ENCODE results near the gene PLA2G2E.
A peak's percentile ranks its signal among the peaks of the same experiment; 100 is the strongest.

Gene PLA2G2E

DNA sequence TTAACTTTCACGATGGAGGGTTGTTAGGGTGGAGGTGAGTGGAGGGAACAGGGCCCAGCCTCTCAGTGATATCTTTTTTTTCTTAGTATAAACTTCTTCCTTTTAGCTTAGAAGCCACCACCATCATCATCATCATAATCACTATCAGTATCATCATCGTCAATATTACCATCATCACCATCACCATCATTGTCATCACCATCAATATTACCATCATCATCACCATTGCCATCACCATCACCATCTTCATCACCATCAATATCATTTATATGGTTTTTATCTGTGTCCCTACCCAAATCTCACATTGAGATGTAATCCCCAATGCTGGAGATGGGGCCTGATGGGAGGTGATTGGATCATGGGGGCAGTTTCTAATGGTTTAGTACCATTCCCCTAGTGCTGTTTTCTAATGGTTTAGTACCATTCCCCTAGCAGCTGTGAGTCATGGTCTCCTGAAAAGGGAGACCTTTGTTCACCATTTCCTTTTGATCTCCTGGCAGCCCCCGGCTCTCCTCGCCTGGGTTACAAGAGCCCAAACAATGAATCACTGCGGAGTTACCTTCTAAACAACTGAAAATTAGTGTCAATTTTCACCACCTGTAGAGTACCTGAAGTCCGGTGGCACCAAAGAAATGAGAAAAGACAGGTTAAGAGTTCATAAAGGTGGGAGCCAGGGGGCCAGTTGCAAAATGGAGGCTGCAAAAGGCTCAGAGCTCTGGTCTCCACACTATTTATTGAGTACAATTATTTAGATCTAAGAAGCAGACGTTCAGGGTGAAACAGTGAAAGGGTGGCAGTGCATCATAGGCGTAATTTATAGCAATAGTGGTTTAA lies 3.1 kb upstream of the PLA2G2E start:
- no peak for DNase-seq

DNA sequence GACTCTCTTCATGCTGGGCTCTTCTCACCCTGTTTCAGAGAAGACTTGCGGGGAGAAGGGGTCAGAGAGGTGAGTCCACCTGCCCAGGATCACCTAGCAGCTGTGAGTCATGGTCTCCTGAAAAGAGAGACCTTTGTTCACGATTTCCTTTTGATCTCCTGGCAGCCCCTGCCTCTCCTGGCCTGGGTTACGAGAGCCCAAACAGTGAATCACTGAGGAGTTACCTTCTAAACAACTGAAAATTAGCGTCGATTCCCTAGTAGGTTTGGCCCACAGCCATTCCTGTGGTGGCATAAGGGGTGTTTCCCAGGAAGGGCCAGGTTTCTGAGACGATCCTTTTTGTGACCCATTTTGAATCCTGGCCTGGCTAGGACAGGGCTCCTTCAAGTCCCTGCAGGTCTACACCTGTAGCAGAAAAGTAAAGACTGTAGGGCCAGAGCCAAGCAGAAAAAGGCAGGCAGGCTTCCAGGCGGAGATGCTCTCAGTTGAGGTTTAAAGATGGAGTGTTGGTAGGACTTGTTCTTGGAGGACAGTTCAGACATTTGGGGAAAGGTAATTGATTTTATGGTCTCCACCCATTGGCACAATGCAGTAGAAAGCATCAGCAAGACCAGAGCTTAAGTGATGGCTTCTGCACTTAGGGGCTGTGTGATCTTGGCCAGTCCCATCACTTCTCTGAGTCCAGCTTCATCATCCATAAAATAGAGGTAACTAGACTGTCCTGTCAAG lies 2.1 kb upstream of the PLA2G2E start:
- DNase-seq: no peak

DNA sequence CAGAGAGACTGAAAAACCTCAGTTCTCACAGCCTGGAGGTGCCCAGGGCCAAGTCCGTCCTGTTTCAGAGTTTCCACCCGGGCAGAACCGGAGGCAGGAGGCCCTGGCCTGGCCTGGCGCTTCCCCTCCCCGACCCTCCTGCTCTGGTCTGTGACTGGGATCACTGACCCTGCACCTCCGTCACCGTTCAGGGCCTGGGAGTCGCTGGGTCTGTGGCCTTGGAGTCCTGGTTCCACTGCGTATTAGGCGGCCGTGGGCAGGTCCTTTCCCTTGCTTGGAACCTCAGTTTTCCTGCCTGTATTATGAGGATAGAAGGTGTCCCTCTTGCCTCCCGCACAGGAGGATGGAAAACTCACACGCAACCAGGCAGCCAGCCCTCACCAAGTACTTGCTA lies 533 bp upstream of the PLA2G2E start:
- DNase-seq: no peak

DNA sequence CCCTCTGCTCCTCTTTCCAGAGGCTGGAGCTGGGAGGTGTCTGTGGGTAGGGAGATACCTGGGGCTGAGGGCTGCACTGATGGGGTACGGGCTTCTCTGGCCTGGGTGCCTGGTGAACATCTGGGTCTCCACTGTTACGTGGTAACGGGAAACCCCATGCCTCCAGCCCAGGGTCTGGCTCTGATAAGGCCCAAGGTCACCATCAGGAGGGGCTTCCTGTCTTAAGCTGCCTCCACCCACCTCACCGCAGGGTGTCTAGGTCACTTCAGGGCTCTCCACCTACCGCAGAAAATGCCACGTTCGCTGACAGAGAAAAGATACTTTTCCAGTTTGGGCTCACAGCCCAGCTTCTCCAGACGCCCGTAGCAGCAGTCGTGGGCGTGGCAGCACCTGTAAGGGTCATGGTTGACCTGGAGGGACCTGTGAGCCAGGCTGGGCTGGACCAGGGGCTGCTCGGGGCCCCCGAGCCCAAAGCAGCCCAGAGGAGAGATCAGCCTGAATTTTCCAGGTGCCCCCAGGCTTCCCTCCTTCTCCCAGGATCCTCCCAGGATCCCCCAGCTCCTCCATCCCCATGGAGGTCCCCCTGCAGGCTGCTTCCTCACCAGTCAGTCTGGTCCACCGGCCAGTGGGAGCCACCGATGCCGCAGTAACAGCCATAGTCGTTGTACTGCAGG lies 1.3 kb downstream of the PLA2G2E start:
- DNase-seq: no peak

DNA sequence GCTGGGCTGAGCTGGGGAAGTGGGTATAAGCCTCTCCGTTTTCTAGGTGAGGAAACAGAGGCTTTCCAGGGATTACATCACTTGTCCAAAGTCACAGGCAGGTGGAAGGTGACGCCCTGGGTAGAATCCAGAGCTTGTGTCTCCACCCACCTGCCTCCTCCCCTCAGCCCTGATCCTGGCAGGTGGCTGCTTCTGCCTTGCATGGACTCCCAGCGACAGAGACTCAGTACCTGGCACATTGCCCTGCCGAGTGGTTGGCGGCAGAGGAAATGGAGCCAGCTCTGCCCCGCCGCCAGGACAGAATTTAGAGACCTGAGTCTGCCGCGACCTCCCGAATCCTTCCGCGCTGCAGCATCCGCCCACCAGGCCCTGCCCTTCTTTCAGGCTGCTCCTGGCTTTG lies 2.1 kb downstream of the PLA2G2E start:
- DNase-seq: no peak

GRCh38 chr1:19920132-19920710 lies 3.2 kb downstream of the PLA2G2E start:
- DNase-seq: no peak

- DNase-seq: peak; percentile 81
These were observed 5.4 kb downstream of the PLA2G2E start for GRCh38 chr1:19918057-19918456.

DNA sequence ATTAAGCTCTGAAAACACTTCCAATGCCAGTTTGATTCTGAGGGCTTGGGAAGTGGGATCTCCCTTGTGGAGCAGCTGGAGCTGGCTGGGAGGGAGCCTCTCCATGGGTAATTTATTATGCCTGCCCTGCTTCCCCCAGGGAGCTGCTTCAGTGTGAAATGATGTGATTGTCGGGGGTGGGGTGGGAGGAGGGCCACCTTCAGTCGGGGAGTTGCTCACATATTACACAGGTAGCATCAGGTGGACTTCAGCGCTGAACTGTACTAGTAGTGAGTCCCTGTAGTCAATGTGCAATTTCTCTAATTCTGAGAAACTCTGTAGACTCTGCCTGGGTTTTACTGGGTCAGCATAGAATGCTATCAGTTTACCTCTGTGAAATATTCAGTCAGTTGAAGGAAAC lies 12.8 kb downstream of the PLA2G2E start:
- no peak for DNase-seq

DNA sequence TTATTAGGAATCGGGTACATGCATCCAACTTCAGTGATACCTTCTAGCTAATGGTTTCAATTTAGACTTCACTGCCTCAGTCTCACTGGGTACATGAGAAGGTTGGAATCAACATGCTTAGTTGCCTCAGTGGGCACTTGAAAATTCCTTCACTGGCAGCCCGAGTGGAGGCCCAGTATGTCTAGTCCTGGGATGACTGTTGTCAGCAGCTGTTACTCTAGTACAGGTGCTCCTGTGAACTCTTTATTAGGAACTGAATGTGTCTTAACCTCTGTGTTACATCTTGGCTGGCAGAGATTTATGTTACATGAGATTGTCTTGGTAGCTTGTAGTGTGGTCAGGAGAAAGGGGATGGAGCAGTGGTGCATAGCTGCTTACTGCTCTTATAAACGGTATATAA lies 13.4 kb downstream of the PLA2G2E start:
- no peak for DNase-seq

- no peak for DNase-seq
These were observed 14.0 kb downstream of the PLA2G2E start for GRCh38 chr1:19909392-19909791.

DNA sequence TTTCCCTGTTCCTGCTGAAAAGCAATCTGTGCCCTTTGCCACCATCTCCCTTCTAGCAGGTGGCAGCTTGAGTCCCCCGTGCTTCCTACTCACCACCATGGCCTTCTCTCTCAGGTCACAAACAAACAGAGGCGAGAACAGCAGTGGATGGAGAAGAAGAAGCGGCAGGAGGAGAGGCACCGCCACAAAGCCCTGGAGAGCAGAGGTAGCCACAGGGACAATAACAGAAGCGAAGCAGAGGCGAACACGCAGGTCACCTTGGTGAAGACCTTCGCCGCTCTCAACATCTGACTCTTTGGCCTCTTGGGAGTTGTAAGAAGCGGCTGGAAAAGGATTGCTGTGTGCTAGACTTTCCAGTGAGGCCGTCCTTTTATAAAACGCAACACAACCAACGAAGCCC lies 16.0 kb downstream of the PLA2G2E start:
- no peak for DNase-seq

DNA sequence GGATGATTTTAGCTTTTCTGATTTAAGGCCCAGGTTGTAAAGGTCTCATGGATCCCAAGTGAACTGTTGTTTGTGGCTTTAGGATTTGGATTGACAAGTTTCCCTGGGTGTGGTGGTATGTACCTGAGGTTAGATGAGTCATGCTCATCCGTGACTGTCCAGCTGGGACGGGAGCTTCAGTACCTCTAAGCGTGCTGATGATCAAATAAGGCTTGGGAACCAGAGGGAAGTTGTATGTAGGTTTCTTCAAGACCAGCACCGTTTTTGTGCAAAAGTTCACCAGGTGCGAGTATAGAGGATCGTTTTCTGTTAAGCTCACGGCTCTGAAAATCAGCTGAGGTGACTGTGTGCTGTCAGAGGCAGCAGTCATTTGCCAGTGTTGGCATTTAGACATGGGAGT lies 19.8 kb downstream of the PLA2G2E start:
- no peak for DNase-seq

DNA sequence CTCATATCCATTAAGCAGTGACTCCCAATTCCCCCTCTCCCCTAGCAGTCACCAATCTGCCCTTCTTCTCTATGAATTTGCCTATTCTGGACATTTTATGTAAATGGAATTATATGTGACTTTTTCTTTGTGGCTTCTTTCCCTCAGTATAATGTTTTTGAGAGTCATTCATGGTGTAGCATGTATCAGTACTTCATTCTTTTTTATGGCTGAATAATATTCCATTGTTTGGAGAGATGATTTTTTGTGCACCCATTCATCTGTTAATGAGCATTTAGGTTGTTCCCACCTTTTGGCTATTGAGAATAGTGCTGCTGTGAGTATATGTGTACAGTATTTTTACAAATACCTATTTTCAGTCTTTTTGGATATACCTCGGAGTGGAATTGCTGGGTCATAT lies 21.8 kb downstream of the PLA2G2E start:
- DNase-seq: no peak

GRCh38 chr1:19894218-19894617 lies 29.2 kb downstream of the PLA2G2E start:
- DNase-seq: no peak

DNA sequence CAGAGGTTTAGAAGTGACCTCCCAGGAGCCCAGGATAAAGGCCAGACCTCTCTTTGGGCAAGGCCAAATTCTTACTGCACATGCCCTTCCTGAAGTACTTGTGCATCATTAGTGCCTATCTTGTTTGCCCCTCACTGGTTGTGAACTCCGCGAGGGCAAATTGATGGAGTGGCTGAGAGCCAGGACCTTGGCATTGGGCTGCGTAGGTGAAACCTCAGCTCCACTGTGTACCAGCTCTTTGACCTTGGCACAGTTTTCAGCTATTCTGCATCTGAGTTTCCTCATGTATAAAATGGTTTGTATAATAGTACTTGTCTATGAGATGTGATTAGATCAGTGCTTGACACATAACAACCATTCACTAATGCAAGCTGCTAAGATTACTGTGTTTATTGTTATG lies 29.7 kb downstream of the PLA2G2E start:
- DNase-seq: no peak

DNA sequence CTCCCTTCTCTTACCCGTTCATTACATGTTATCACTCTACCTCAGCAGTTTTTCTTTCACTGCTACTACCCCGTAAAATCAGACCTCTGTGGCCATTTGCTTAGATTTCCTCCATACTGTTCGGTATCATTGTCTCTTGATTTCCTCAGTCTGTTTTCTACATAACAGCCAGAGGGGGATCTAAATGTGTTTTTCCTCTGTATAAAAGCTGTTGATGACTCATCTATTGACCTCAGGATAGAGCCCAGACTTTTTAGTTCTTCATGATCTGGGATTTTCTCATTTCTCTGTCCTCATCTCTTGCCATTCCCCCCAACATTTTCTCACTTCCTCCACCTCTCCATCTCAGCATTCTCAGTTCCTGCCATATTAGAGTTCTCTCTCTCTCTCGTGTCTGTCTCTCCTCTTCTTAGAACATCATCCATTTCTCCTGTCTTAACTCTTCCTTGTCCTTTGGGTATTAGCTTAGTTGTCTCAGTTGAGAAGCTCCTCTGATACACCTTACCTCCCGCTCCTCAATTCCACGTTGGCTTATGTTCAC lies 30.7 kb downstream of the PLA2G2E start:
- no peak for DNase-seq

- DNase-seq: no peak
These were observed 31.3 kb downstream of the PLA2G2E start for GRCh38 chr1:19892129-19892528.

DNA sequence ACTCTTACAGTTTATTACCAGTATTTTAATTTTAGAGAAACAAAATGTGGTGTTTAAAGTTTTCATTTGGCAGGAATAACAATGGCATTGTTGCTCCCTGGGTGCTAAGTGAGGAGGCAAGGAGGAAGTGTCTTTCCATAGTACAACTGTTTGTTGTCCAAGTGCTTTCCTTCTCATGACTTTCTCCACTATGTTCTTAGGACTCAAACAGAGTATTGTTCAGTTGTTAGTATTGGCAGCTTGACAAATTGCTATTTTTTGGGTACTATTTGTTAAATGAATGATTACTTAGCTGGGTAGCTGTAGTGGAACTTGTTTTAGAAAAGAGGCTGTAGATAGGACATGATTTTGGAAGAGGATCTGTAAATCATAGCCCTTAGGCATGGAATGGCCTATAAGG lies 33.8 kb downstream of the PLA2G2E start:
- DNase-seq: no peak

DNA sequence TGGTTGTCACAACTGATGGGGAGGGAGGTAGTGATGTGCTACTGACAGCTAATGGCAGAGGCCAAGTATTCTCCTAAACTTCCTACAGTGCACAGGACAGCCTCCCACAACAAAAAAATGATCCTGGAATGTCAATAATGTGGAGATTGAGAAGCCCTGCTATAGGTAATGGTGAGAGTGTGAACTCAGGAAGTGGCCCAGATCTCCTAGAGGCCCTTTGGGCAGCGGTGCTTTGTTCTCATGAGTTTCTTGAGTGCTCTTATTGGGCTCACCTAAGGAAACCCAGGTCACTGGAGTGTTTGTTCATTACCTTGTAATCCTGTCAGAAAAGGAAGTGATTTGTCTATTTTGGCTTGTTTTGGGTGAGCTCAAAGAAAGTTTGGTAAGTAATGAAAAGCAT lies 35.3 kb downstream of the PLA2G2E start:
- no peak for DNase-seq

- no peak for DNase-seq
These were observed 37.6 kb downstream of the PLA2G2E start for GRCh38 chr1:19885821-19886220.

DNA sequence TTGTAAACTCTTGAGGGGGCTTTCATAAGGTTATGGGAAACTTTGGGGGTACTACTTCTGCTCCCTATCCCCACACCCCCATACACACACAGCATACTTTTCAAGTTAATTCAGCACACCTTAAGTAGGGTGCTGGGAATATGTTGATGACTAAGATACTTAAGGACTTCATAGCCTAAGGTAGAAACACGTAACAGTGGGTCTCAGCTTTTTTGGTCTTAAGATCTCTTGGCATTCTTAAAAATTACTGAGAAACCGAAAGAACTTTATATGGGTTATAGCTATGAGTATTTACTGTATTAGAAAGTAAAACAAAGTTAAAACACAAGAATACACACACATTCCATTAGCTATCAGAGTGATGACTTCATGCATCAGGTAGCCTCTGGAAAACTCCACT lies 39.1 kb downstream of the PLA2G2E start:
- DNase-seq: no peak

DNA sequence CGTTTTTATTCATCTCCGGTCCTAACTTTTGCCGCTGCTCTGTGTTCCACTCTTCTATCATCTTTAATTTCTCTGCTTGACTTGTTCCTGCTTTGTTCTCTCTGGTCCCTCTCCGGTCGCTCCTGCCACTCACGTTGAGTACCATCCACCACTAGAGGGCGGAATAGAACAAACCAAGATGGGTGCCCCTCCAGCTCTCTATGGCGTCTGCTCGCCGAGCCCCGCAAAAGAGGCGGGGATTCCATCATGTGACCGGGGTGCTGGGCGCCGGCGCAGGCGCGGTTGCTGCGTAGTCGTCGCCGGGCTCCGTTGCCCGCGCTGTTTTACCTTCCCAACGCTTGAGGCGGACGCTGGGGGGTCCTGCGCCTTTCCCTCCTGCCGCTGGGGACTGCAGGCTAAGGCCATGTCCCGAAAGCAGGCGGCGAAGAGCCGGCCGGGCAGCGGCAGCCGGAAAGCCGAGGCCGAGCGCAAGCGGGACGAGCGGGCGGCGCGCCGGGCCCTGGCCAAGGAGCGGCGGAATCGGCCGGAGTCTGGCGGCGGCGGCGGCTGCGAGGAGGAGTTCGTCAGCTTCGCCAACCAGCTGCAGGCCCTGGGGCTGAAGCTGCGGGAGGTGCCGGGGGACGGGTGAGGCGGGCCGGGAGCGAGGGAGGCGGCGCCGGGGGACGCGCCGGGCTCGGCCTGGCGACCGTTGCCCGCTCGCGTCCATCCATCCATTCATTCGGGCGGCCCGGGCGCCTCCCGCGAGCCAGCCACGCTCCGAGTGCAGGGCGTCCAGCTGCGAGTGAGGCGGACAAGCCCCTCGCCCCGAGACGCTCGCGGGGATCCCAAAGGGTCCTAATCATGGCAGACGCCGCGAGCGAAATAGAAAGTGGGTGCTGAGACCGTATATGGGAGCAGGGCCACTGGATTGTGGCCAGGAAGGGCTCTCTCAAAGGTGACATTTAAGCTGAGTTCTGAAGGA lies 41.0 kb downstream of the PLA2G2E start, which contains the start of gene OTUD3:
OTUD3 (plus strand) TSS at position 285 of the 961 bp plus-strand sequence; CDS start at position 404, 119 bp downstream.
- peak; percentile 88 for DNase-seq

Data from stimulated activated CD4-positive, alpha-beta T cell treated with anti-CD3 and anti-CD28 coated beads, Interleukin-12 subunit alpha, Interleukin-12 subunit beta, amount 100 ng/mL, for 4 hours (primary cell).